Measurements from ENCODE around the gene HYOU1.
"Not testable (repeated sequence)": the region's sequence is repeated elsewhere in the genome, so short reads cannot be mapped to it uniquely, and the experiment has no call there.

HYOU1 gene

GRCh38 chr11:119087123-119087522 is 30.1 kb upstream of the HYOU1 start:
- DNase-seq = no peak

GRCh38 chr11:119085437-119085847 is 28.4 kb upstream of the HYOU1 start:
- DNase-seq = no peak

- DNase-seq = peak; percentile 98
Observed at GRCh38 chr11:119084663-119085436, 27.8 kb upstream of the HYOU1 start, which contains the start of gene HMBS. HMBS (plus strand) TSS chr11:119084881; CDS start chr11:119085034, 153 bp downstream.

- DNase-seq = no peak
Observed at GRCh38 chr11:119081682-119082260, 24.8 kb upstream of the HYOU1 start.

- no peak for DNase-seq
Observed at GRCh38 chr11:119078675-119079420, 21.8 kb upstream of the HYOU1 start.

GRCh38 chr11:119077839-119078238 is 20.8 kb upstream of the HYOU1 start:
- DNase-seq = no peak

- peak; percentile 95 for DNase-seq
Observed at GRCh38 chr11:119067371-119068222, 10.6 kb upstream of the HYOU1 start, which contains the start of gene VPS11. VPS11 (plus strand) TSS chr11:119067818; CDS start chr11:119067824, 6 bp downstream.

GRCh38 chr11:119065369-119065768 is 8.4 kb upstream of the HYOU1 start:
- DNase-seq = no peak

- no peak for DNase-seq
Observed at GRCh38 chr11:119062779-119063178, 5.8 kb upstream of the HYOU1 start.

- DNase-seq = no peak
Observed at GRCh38 chr11:119061256-119061655, 4.3 kb upstream of the HYOU1 start.

- not testable (repeated sequence) for DNase-seq
Observed at GRCh38 chr11:119059128-119059527, 2.1 kb upstream of the HYOU1 start.

GRCh38 chr11:119056421-119056999 is 495 bp downstream of the HYOU1 start:
- DNase-seq = no peak

GRCh38 chr11:119055901-119056300 is 1.1 kb downstream of the HYOU1 start:
- peak; percentile 13 for DNase-seq

GRCh38 chr11:119054418-119054817 is 2.6 kb downstream of the HYOU1 start:
- DNase-seq = no peak

- DNase-seq = no peak
Observed at GRCh38 chr11:119052163-119052814, 4.7 kb downstream of the HYOU1 start.

- no peak for DNase-seq
Observed at GRCh38 chr11:119051440-119052162, 5.4 kb downstream of the HYOU1 start.

- DNase-seq = no peak
Observed at GRCh38 chr11:119049081-119049480, 7.9 kb downstream of the HYOU1 start.

GRCh38 chr11:119048644-119049043 is 8.4 kb downstream of the HYOU1 start:
- no peak for DNase-seq

- no peak for DNase-seq
Observed at GRCh38 chr11:119047205-119047604, 9.8 kb downstream of the HYOU1 start.

- DNase-seq = no peak
Observed at GRCh38 chr11:119046489-119046888, 10.5 kb downstream of the HYOU1 start.

- DNase-seq = no peak
Observed at GRCh38 chr11:119044708-119045107, 12.3 kb downstream of the HYOU1 start.
